ENCODE results near the gene ZAR1. TPM values are rescaled to one million over a fixed set of nuclear protein-coding genes. Genes with fewer than 3 reads are reported as not detected.

Gene ZAR1
- total and polyA plus RNA-seq, 9 of the 15 experiments (the other 6 are each of a cell fraction or from before 2014, with no cell fraction given) = 0.07 to 0.84 (median 0.28) TPM; not detected in 1

- TF ChIP-seq, protein P1, sequence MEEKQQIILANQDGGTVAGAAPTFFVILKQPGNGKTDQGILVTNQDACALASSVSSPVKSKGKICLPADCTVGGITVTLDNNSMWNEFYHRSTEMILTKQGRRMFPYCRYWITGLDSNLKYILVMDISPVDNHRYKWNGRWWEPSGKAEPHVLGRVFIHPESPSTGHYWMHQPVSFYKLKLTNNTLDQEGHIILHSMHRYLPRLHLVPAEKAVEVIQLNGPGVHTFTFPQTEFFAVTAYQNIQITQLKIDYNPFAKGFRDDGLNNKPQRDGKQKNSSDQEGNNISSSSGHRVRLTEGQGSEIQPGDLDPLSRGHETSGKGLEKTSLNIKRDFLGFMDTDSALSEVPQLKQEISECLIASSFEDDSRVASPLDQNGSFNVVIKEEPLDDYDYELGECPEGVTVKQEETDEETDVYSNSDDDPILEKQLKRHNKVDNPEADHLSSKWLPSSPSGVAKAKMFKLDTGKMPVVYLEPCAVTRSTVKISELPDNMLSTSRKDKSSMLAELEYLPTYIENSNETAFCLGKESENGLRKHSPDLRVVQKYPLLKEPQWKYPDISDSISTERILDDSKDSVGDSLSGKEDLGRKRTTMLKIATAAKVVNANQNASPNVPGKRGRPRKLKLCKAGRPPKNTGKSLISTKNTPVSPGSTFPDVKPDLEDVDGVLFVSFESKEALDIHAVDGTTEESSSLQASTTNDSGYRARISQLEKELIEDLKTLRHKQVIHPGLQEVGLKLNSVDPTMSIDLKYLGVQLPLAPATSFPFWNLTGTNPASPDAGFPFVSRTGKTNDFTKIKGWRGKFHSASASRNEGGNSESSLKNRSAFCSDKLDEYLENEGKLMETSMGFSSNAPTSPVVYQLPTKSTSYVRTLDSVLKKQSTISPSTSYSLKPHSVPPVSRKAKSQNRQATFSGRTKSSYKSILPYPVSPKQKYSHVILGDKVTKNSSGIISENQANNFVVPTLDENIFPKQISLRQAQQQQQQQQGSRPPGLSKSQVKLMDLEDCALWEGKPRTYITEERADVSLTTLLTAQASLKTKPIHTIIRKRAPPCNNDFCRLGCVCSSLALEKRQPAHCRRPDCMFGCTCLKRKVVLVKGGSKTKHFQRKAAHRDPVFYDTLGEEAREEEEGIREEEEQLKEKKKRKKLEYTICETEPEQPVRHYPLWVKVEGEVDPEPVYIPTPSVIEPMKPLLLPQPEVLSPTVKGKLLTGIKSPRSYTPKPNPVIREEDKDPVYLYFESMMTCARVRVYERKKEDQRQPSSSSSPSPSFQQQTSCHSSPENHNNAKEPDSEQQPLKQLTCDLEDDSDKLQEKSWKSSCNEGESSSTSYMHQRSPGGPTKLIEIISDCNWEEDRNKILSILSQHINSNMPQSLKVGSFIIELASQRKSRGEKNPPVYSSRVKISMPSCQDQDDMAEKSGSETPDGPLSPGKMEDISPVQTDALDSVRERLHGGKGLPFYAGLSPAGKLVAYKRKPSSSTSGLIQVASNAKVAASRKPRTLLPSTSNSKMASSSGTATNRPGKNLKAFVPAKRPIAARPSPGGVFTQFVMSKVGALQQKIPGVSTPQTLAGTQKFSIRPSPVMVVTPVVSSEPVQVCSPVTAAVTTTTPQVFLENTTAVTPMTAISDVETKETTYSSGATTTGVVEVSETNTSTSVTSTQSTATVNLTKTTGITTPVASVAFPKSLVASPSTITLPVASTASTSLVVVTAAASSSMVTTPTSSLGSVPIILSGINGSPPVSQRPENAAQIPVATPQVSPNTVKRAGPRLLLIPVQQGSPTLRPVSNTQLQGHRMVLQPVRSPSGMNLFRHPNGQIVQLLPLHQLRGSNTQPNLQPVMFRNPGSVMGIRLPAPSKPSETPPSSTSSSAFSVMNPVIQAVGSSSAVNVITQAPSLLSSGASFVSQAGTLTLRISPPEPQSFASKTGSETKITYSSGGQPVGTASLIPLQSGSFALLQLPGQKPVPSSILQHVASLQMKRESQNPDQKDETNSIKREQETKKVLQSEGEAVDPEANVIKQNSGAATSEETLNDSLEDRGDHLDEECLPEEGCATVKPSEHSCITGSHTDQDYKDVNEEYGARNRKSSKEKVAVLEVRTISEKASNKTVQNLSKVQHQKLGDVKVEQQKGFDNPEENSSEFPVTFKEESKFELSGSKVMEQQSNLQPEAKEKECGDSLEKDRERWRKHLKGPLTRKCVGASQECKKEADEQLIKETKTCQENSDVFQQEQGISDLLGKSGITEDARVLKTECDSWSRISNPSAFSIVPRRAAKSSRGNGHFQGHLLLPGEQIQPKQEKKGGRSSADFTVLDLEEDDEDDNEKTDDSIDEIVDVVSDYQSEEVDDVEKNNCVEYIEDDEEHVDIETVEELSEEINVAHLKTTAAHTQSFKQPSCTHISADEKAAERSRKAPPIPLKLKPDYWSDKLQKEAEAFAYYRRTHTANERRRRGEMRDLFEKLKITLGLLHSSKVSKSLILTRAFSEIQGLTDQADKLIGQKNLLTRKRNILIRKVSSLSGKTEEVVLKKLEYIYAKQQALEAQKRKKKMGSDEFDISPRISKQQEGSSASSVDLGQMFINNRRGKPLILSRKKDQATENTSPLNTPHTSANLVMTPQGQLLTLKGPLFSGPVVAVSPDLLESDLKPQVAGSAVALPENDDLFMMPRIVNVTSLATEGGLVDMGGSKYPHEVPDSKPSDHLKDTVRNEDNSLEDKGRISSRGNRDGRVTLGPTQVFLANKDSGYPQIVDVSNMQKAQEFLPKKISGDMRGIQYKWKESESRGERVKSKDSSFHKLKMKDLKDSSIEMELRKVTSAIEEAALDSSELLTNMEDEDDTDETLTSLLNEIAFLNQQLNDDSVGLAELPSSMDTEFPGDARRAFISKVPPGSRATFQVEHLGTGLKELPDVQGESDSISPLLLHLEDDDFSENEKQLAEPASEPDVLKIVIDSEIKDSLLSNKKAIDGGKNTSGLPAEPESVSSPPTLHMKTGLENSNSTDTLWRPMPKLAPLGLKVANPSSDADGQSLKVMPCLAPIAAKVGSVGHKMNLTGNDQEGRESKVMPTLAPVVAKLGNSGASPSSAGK (IDR thresholded peaks at IDR 0.05) = peak; percentile 61; the same call in 1 of the 2 replicates
- TF ChIP-seq ATF1 (CRISPR knock-in tag; IDR thresholded peaks at IDR 0.05) = no peak
- TF ChIP-seq ATF1 (tag; IDR thresholded peaks at IDR 0.05) = peak; percentile 77
- peak; percentile 48 for TF ChIP-seq CBFA2T3 (IDR thresholded peaks at IDR 0.05)
- peak; percentile 30; the same call in 1 of the 2 replicates for TF ChIP-seq SMARCA4 (IDR thresholded peaks at IDR 0.05)
- peak in 1 of 2 experiments; percentile 89; a peak in 2 of 4 replicates for TF ChIP-seq RCOR1 (IDR thresholded peaks at IDR 0.05; ENCODE audit: borderline replicate concordance in 1 of 2, low read depth in 2 of 2, low read length in 2 of 2)
- 0 out of 2 replicates have a peak, but pooled peaks have one; percentile 19 for TF ChIP-seq CREB1 (IDR thresholded peaks at IDR 0.05)
- no peak for TF ChIP-seq CREB1 (CRISPR knock-in tag; IDR thresholded peaks at IDR 0.05)
Measured at GRCh38 chr4:48475770-48476169, 14.3 kb upstream of the ZAR1 start (continued).

Measured in K562 (cell line).